Stimulated activated naive CD8-positive, alpha-beta T cell treated with anti-CD3 and anti-CD28 coated beads, Interleukin-15, Interleukin-2, amounts not matched to agents 100 ng/mL and 50 ng/mL, for 24 hours (primary cell): ENCODE results near the gene RAB39B.
"Not testable (repeated sequence)": the region's sequence is repeated elsewhere in the genome, so short reads cannot be mapped to it uniquely, and the experiment has no call there.

ENCODE experiments used
- H3K27ac Mint-ChIP-seq: one replicate; pipeline ENCODE4 v1.8.0; 2021; ENCODE audit warnings: mild to moderate bottlenecking, mixed read lengths
- H3K27me3 Mint-ChIP-seq: one replicate; pipeline ENCODE4 v1.8.0; 2021; ENCODE audit warnings: mixed read lengths
- H3K36me3 Mint-ChIP-seq: one replicate; pipeline ENCODE4 v1.8.0; 2021; ENCODE audit warnings: low read depth, mixed read lengths
- H3K4me1 Mint-ChIP-seq: one replicate; pipeline ENCODE4 v1.8.0; 2021; ENCODE audit warnings: low read depth, mixed read lengths
- H3K4me3 Mint-ChIP-seq: one replicate; pipeline ENCODE4 v1.8.0; 2021; ENCODE audit warnings: mild to moderate bottlenecking, mixed read lengths
- H3K9me3 Mint-ChIP-seq: one replicate; pipeline ENCODE4 v1.8.0; 2021; ENCODE audit warnings: mixed read lengths

Gene RAB39B

GRCh38 chrX:155263854-155264628 lies at the start of gene RAB39B:
RAB39B (minus strand) TSS chrX:155264491; CDS start chrX:155264288, 203 bp downstream.
- no peaks in the 10 kb centered on the region for H3K9me3 Mint-ChIP-seq
- peaks cover 21% of the 10 kb centered on the region for H3K4me1 Mint-ChIP-seq
- no peaks in the 10 kb centered on the region for H3K27me3 Mint-ChIP-seq
- H3K4me3 Mint-ChIP-seq, result peak within 1 kb of the TSS; percentile 79
- peaks cover 16% of the 10 kb centered on the region for H3K36me3 Mint-ChIP-seq
- H3K27ac Mint-ChIP-seq, result peak within 1 kb of the TSS; percentile 88

- Mint-ChIP-seq H3K36me3 (no peaks in the 10 kb centered on the region), H3K27me3 (no peaks in the 10 kb centered on the region), H3K27ac (no peak overlapping the region), H3K9me3 (peaks cover 4% of the 10 kb centered on the region), H3K4me3 (no peak overlapping the region), H3K4me1 (no peaks in the 10 kb centered on the region)
Observed at GRCh38 chrX:155313766-155314165, 49.5 kb upstream of the RAB39B start.

GRCh38 chrX:155293771-155294170 lies 29.5 kb upstream of the RAB39B start:
- Mint-ChIP-seq H3K27ac (no peak overlapping the region), H3K27me3 (no peaks in the 10 kb centered on the region), H3K4me1 (no peaks in the 10 kb centered on the region), H3K9me3 (no peaks in the 10 kb centered on the region), H3K36me3 (no peaks in the 10 kb centered on the region), H3K4me3 (no peak overlapping the region)

GRCh38 chrX:155279873-155280272 lies 15.6 kb upstream of the RAB39B start:
- Mint-ChIP-seq H3K4me1 (peaks cover 10% of the 10 kb centered on the region), H3K4me3 (no peak overlapping the region), H3K36me3 (no peaks in the 10 kb centered on the region), H3K9me3 (no peaks in the 10 kb centered on the region), H3K27ac (no peak overlapping the region), H3K27me3 (no peaks in the 10 kb centered on the region)

- Mint-ChIP-seq H3K4me3 (no peak overlapping the region), H3K4me1 (no peaks in the 10 kb centered on the region), H3K27ac (no peak overlapping the region), H3K36me3 (no peaks in the 10 kb centered on the region), H3K9me3 (peaks cover 4% of the 10 kb centered on the region), H3K27me3 (no peaks in the 10 kb centered on the region)
Observed at GRCh38 chrX:155270969-155271368, 6.7 kb upstream of the RAB39B start.

- not testable (repeated sequence) for H3K4me1 Mint-ChIP-seq, H3K36me3 Mint-ChIP-seq, H3K4me3 Mint-ChIP-seq, H3K27me3 Mint-ChIP-seq, H3K27ac Mint-ChIP-seq, H3K9me3 Mint-ChIP-seq
Observed at GRCh38 chrX:155267995-155268394, 3.7 kb upstream of the RAB39B start.

- Mint-ChIP-seq H3K4me3 (no peak overlapping the region), H3K9me3 (peaks cover 2% of the 10 kb centered on the region), H3K36me3 (peaks cover 2% of the 10 kb centered on the region), H3K27me3 (no peaks in the 10 kb centered on the region), H3K4me1 (peaks cover 21% of the 10 kb centered on the region), H3K27ac (no peak overlapping the region)
Observed at GRCh38 chrX:155266439-155266838, 2.1 kb upstream of the RAB39B start.

GRCh38 chrX:155262970-155263754 lies 1.1 kb downstream of the RAB39B start:
- peak overlapping the region; percentile 63 for H3K27ac Mint-ChIP-seq
- no peaks in the 10 kb centered on the region for H3K27me3 Mint-ChIP-seq
- H3K4me1 Mint-ChIP-seq, result peaks cover 21% of the 10 kb centered on the region
- peak overlapping the region; percentile 79 for H3K4me3 Mint-ChIP-seq
- no peaks in the 10 kb centered on the region for H3K9me3 Mint-ChIP-seq
- peaks cover 16% of the 10 kb centered on the region for H3K36me3 Mint-ChIP-seq

- Mint-ChIP-seq H3K36me3 (peaks cover 16% of the 10 kb centered on the region), H3K9me3 (no peaks in the 10 kb centered on the region), H3K27me3 (no peaks in the 10 kb centered on the region), H3K4me1 (peaks cover 19% of the 10 kb centered on the region), H3K27ac (no peak overlapping the region), H3K4me3 (no peak overlapping the region)
Observed at GRCh38 chrX:155259752-155260151, 4.5 kb downstream of the RAB39B start.

GRCh38 chrX:155251391-155251790 lies 12.9 kb downstream of the RAB39B start:
- Mint-ChIP-seq H3K27me3 (no peaks in the 10 kb centered on the region), H3K4me1 (peaks cover 7% of the 10 kb centered on the region), H3K27ac (no peak overlapping the region), H3K36me3 (no peaks in the 10 kb centered on the region), H3K9me3 (no peaks in the 10 kb centered on the region), H3K4me3 (no peak overlapping the region)

GRCh38 chrX:155247497-155247896 lies 16.8 kb downstream of the RAB39B start:
- Mint-ChIP-seq H3K9me3 (no peaks in the 10 kb centered on the region), H3K27ac (no peak overlapping the region), H3K36me3 (no peaks in the 10 kb centered on the region), H3K27me3 (no peaks in the 10 kb centered on the region), H3K4me3 (no peak overlapping the region), H3K4me1 (peaks cover 7% of the 10 kb centered on the region)

- no peak overlapping the region for H3K27ac Mint-ChIP-seq
- H3K9me3 Mint-ChIP-seq, result no peaks in the 10 kb centered on the region
- no peaks in the 10 kb centered on the region for H3K36me3 Mint-ChIP-seq
- peaks cover 7% of the 10 kb centered on the region for H3K4me1 Mint-ChIP-seq
- no peak overlapping the region for H3K4me3 Mint-ChIP-seq
- H3K27me3 Mint-ChIP-seq, result no peaks in the 10 kb centered on the region
Observed at GRCh38 chrX:155246748-155247147, 17.5 kb downstream of the RAB39B start.

- H3K27ac Mint-ChIP-seq, result no peak overlapping the region
- no peak overlapping the region for H3K4me3 Mint-ChIP-seq
- H3K9me3 Mint-ChIP-seq, result no peaks in the 10 kb centered on the region
- peaks cover 11% of the 10 kb centered on the region for H3K36me3 Mint-ChIP-seq
- peaks cover 7% of the 10 kb centered on the region for H3K4me1 Mint-ChIP-seq
- H3K27me3 Mint-ChIP-seq, result no peaks in the 10 kb centered on the region
Observed at GRCh38 chrX:155242300-155242699, 22.0 kb downstream of the RAB39B start.

GRCh38 chrX:155237719-155238118 lies 26.6 kb downstream of the RAB39B start:
- Mint-ChIP-seq H3K4me3 (no peak overlapping the region), H3K36me3 (peaks cover 32% of the 10 kb centered on the region), H3K9me3 (no peaks in the 10 kb centered on the region), H3K27ac (no peak overlapping the region), H3K27me3 (no peaks in the 10 kb centered on the region), H3K4me1 (no peaks in the 10 kb centered on the region)

- Mint-ChIP-seq H3K27ac (no peak overlapping the region), H3K4me1 (peaks cover 4% of the 10 kb centered on the region), H3K4me3 (no peak overlapping the region)
Observed at GRCh38 chrX:155235891-155236290, 28.4 kb downstream of the RAB39B start.

More at GRCh38 chrX:155235891-155236290, 28.4 kb downstream of the RAB39B start:
- Mint-ChIP-seq H3K9me3 (no peaks in the 10 kb centered on the region), H3K27me3 (no peaks in the 10 kb centered on the region), H3K36me3 (peaks cover 42% of the 10 kb centered on the region)
